GM21390 (cell line): ENCODE data around the gene TEAD4.
"Not testable (repeated sequence)": the region's sequence is repeated elsewhere in the genome, so short reads cannot be mapped to it uniquely, and the experiment has no call there.

Source experiments
- ATAC-seq: cut with Tn5 transposase; IDR thresholded peaks from one replicate; pipeline ENCODE4 v1.9.1; 2021; ENCODE audit not compliant: unreplicated experiment

TEAD4 gene

GRCh38 chr12:3045494-3045893, 86.3 kb downstream of the TEAD4 start:
- ATAC-seq = no peak

GRCh38 chr12:3045989-3046388, 86.8 kb downstream of the TEAD4 start:
- ATAC-seq = no peak

GRCh38 chr12:3046441-3047200, 87.4 kb downstream of the TEAD4 start:
- ATAC-seq = no peak

- no peak for ATAC-seq
These were observed 88.8 kb downstream of the TEAD4 start for GRCh38 chr12:3047961-3048360.

- ATAC-seq = no peak
These were observed 89.3 kb downstream of the TEAD4 start for GRCh38 chr12:3048540-3048939.

- no peak for ATAC-seq
These were observed 90.0 kb downstream of the TEAD4 start for GRCh38 chr12:3049176-3049575.

GRCh38 chr12:3049611-3050249, 90.5 kb downstream of the TEAD4 start:
- ATAC-seq = no peak

- no peak for ATAC-seq
These were observed 95.2 kb downstream of the TEAD4 start for GRCh38 chr12:3054374-3054773.

GRCh38 chr12:3055026-3055703, 96.0 kb downstream of the TEAD4 start:
- ATAC-seq = no peak

GRCh38 chr12:3055704-3056467, 96.7 kb downstream of the TEAD4 start:
- no peak for ATAC-seq

- ATAC-seq = no peak
These were observed 101.9 kb downstream of the TEAD4 start for GRCh38 chr12:3061059-3061458.

GRCh38 chr12:3061501-3062215, 102.5 kb downstream of the TEAD4 start:
- ATAC-seq = no peak

GRCh38 chr12:3065300-3065699, 106.1 kb downstream of the TEAD4 start:
- ATAC-seq = no peak

- not testable (repeated sequence) for ATAC-seq
These were observed 106.6 kb downstream of the TEAD4 start for GRCh38 chr12:3065846-3066245.

- ATAC-seq = no peak
These were observed 110.5 kb downstream of the TEAD4 start for GRCh38 chr12:3069714-3070113.

GRCh38 chr12:3071107-3071506, 111.9 kb downstream of the TEAD4 start:
- no peak for ATAC-seq

- ATAC-seq = no peak
These were observed 112.5 kb downstream of the TEAD4 start for GRCh38 chr12:3071710-3072109.

GRCh38 chr12:3073438-3074250, 114.4 kb downstream of the TEAD4 start:
- no peak for ATAC-seq

- ATAC-seq = no peak
These were observed 116.1 kb downstream of the TEAD4 start for GRCh38 chr12:3075315-3075714.
